HepG2 (cell line): ENCODE results near the gene RBBP5. TPM values are rescaled to one million over a fixed set of nuclear protein-coding genes. Genes with fewer than 3 reads are reported as not detected.

ENCODE experiments used
- ATAC-seq: fragments of 200-7000 bp; cut with Tn5 transposase; 3 replicates; pipeline ENCODE4 v1.9.1; 2020; ENCODE audit warnings: mild to moderate bottlenecking, moderate library complexity
- BruUV-seq: library from RNA; stranded (reverse); fragments of 400-500 nt; replicated peaks from 2 replicates; lab custom pipeline; 2021; lab: Mats Ljungman, UMichigan
- CTCF ChIA-PET: fragments of 300-600 bp; formaldehyde crosslinking; extraction: SDS; loops from one replicate; lab custom pipeline; 2021; ENCODE audit warnings: low total read pairs, inconsistent platforms, low intra/inter-chr PET ratio; lab: Yijun Ruan, JAX
- POLR2A ChIA-PET: fragments of 350-600 bp; sonication (Branson Sonifier 250); formaldehyde crosslinking; loops from one replicate; lab custom pipeline; 2020; ENCODE audit warnings: antibody characterized with exemption, inconsistent platforms; lab: Yijun Ruan, JAX
- DNase-seq: peaks from one replicate; pipeline ENCODE4 v3.0.0-alpha.2; 2015; ENCODE audit warnings: low spot score
- FAIRE-seq: peaks from 3 replicates; lab custom pipeline; 2011; peaks lifted over from hg19 to GRCh38; lab: Jason Lieb, UNC
- H2AFZ ChIP-seq: one replicate; pipeline ENCODE4 v1.6.1; 2011; ENCODE audit warnings: low read length, inconsistent platforms
- H3K27ac ChIP-seq: fragments of 300-600 bp; 3 replicates; pipeline ENCODE4 v1.8.0; 2011; ENCODE audit warnings: mixed run types, mild to moderate bottlenecking, mixed read lengths, low read length, inconsistent platforms; ENCODE audit not compliant: insufficient read depth; ENCODE audit errors: extremely low read length
- H3K27me3 ChIP-seq, 2 experiments: fragments of 200-600 bp in 1 of 2; 2 replicates in 1 of 2; 3 replicates in 1 of 2; pipeline versions ENCODE4 v1.6.0 to v1.8.0; 2011; ENCODE audit warnings: low read length in 2 of 2, mild to moderate bottlenecking in 2 of 2, moderate library complexity in 2 of 2, inconsistent platforms in 1 of 2; ENCODE audit not compliant: insufficient read depth in 2 of 2, control insufficient read depth in 1 of 2
- H3K36me3 ChIP-seq, 2 experiments: fragments of 200-600 bp in 1 of 2; replicated peaks in 1 of 2; 2 replicates in 1 of 2; 3 replicates in 1 of 2; pipeline versions ENCODE4 v1.5.1 to v1.8.0; 2011; ENCODE audit warnings: low read length in 2 of 2, inconsistent platforms in 1 of 2; ENCODE audit not compliant: insufficient read depth in 2 of 2, control insufficient read depth in 1 of 2
- H3K4me1 ChIP-seq: 2 replicates; pipeline ENCODE4 v1.5.1; 2012; ENCODE audit warnings: low read length, inconsistent platforms; ENCODE audit not compliant: insufficient read depth
- H3K4me2 ChIP-seq: 2 replicates; pipeline ENCODE4 v1.6.0; 2011; ENCODE audit warnings: low read depth, low read length, inconsistent platforms
- H3K4me3 ChIP-seq, 3 experiments: fragments of 200-600 bp in 1 of 3; sonication (generic), shearing (Covaris generic) in 1 of 3; replicated peaks in 1 of 3; 2 replicates each; pipeline ENCODE4 v1.5.1; 2011 to 2016; ENCODE audit warnings: low read length in 3 of 3, inconsistent platforms in 2 of 3, low read depth in 2 of 3, mild to moderate bottlenecking in 2 of 3, control low read depth in 1 of 3, mixed read lengths in 1 of 3; ENCODE audit not compliant: insufficient read depth in 1 of 3
- H3K79me2 ChIP-seq: one replicate; pipeline ENCODE4 v1.6.1; 2011; ENCODE audit warnings: low read length, inconsistent platforms; ENCODE audit not compliant: insufficient read depth
- H3K9ac ChIP-seq: 2 replicates; pipeline ENCODE4 v1.6.0; 2011; ENCODE audit warnings: mild to moderate bottlenecking, low read depth, low read length, inconsistent platforms; ENCODE audit not compliant: insufficient read depth
- H3K9me3 ChIP-seq: 2 replicates; pipeline ENCODE4 v1.5.1; 2012; ENCODE audit warnings: mild to moderate bottlenecking, low read length
- H4K20me1 ChIP-seq: 2 replicates; pipeline ENCODE4 v1.6.0; 2011; ENCODE audit warnings: inconsistent platforms, mild to moderate bottlenecking, low read length, moderate library complexity; ENCODE audit not compliant: insufficient read depth
- CEBPB ChIP-seq: IDR thresholded peaks from 2 replicates; pipeline ENCODE4 v1.6.1; 2011; ENCODE audit warnings: low read depth, low read length, improper control_type of control experiment, borderline replicate concordance
- GPN1 ChIP-seq: sonication (generic); formaldehyde crosslinking; IDR thresholded peaks from 2 replicates; pipeline ENCODE4 v1.5.1; 2020; ENCODE audit warnings: missing genetic modification reagents, borderline replicate concordance
- KAT2B ChIP-seq: fragments of 150-350 bp; IDR thresholded peaks from 2 replicates; pipeline ENCODE4 v1.6.1; 2014; ENCODE audit warnings: low read depth, low read length, borderline replicate concordance
- PHF5A ChIP-seq: IDR thresholded peaks from one replicate; pipeline ENCODE4 v1.6.1; 2018; ENCODE audit warnings: low read depth, missing genetic modification reagents; ENCODE audit not compliant: unreplicated experiment
- PITX1 ChIP-seq: sonication (generic); formaldehyde crosslinking; IDR thresholded peaks from 2 replicates; pipeline ENCODE4 v1.5.1; 2020; ENCODE audit warnings: mild to moderate bottlenecking, missing genetic modification reagents
- RNF2 ChIP-seq: fragments of 450-650 bp; conservative IDR thresholded peaks from 2 replicates; pipeline ENCODE4 v1.6.1; 2016; ENCODE audit warnings: low read depth
- SALL2 ChIP-seq: sonication (generic); formaldehyde crosslinking; IDR thresholded peaks from 2 replicates; pipeline ENCODE4 v1.8.1; 2023; ENCODE audit warnings: mild to moderate bottlenecking, missing genetic modification reagents, inconsistent platforms
- SOX5 ChIP-seq: IDR thresholded peaks from 2 replicates; pipeline ENCODE4 v1.6.1; 2016; ENCODE audit warnings: borderline replicate concordance
- SRSF4 ChIP-seq: fragments of 200-400 bp; formaldehyde crosslinking; IDR thresholded peaks from one replicate; pipeline ENCODE4 v1.6.1; 2018; ENCODE audit warnings: mild to moderate bottlenecking, low read depth, low read length, moderate library complexity; ENCODE audit not compliant: poor library complexity, severe bottlenecking
- ZMYM2 ChIP-seq: sonication (generic); formaldehyde crosslinking; IDR thresholded peaks from 2 replicates; pipeline ENCODE4 v1.8.0; 2022; ENCODE audit warnings: mild to moderate bottlenecking, missing genetic modification reagents
- ZNF570 ChIP-seq: sonication (generic); formaldehyde crosslinking; IDR thresholded peaks from 2 replicates; pipeline ENCODE4 v1.4.0; 2020; ENCODE audit warnings: mild to moderate bottlenecking, missing genetic modification reagents, borderline replicate concordance
- WGBS: methylation state at CpG from one replicate; pipeline ENCODE4 v1.1.6; 2017; ENCODE audit warnings: low lambda C conversion rate; 5-methylcytosine and 5-hydroxymethylcytosine counted together
- in situ Hi-C: cut with HindIII; loops from 2 replicates; pipeline ENCODE4 v1.10.0; 2017; ENCODE audit warnings: low pct_unique_long_range_greater_than_20kb; ENCODE audit not compliant: extremely low pct_ligation_motif_present
- intact Hi-C: fragments of 100-400 bp; cut with micrococcal nuclease; formaldehyde crosslinking; loops from one replicate; pipeline ENCODE4 v1.10.0; 2022; ENCODE audit not compliant: unreplicated experiment
- polyA plus RNA-seq, 8 experiments: library from polyadenylated mRNA; depleted of rRNA in 3 of 8; stranded (reverse) in 7 of 8; unstranded in 1 of 8; fragments of >200 nt; fragmentation: Illumina TruSeq in 4 of 8; extraction: Trizol in 4 of 8; gene quantifications; 2 replicates each; pipeline versions ENCODE4 v1.2.1 to v1.2.3, GENCODE V29; 2011 to 2016; ENCODE audit warnings: low read depth in 4 of 8, missing spikeins in 1 of 8, mixed read lengths in 1 of 8; ENCODE audit not compliant: insufficient read depth in 1 of 8
- total RNA-seq, 5 experiments: library from RNA; depleted of rRNA; stranded (reverse); fragments of >200 nt; fragmentation: Illumina TruSeq; extraction: Trizol; gene quantifications; 2 replicates each; pipeline ENCODE4 v1.2.3, GENCODE V29; 2016; ENCODE audit warnings: low read depth in 1 of 5
- TF ChIP-seq, protein P1 (sequence below): sonication (generic); formaldehyde crosslinking; IDR thresholded peaks from 2 replicates; pipeline ENCODE4 v1.4.0; 2020; ENCODE audit warnings: missing genetic modification reagents
- TF ChIP-seq, protein P2 (sequence below): sonication (generic); formaldehyde crosslinking; IDR thresholded peaks from 2 replicates; pipeline ENCODE4 v1.4.0; 2020; ENCODE audit warnings: missing genetic modification reagents, mild to moderate bottlenecking, borderline replicate concordance
- TF ChIP-seq, protein P3 (sequence below): sonication (generic); formaldehyde crosslinking; IDR thresholded peaks from 2 replicates; pipeline ENCODE4 v1.8.1; 2023; ENCODE audit warnings: mild to moderate bottlenecking, inconsistent platforms, moderate library complexity, missing genetic modification reagents, borderline replicate concordance
- TF ChIP-seq, protein P4 (sequence below): sonication (generic); formaldehyde crosslinking; IDR thresholded peaks from 2 replicates; pipeline ENCODE4 v1.4.0; 2020; ENCODE audit warnings: mild to moderate bottlenecking, missing genetic modification reagents

Gene RBBP5
- total and polyA plus RNA-seq, 2 of the 13 experiments (the other 11 are each of a cell fraction or from before 2014, with no cell fraction given): 6.6 to 17.1 TPM

DNA sequence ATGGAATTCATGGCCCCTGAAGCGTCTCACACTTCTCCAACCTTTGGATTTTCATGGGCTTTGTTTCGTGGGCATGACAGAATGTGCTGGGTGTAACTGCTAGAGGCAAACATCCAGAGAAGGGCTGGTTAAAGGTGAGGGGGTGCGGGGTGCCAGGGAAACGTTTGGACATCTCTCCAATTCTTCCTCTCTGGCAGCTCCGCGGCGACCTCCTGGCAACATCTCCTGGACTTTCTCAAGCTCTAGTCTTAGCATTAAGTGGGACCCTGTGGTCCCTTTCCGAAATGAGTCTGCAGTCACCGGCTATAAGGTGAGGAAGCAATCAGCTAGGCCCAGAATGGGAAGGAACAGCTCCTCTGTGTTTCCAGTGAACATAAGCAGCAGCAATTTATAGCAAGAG lies 49.5 kb downstream of the RBBP5 start (continued):
- TF ChIP-seq, protein P1, sequence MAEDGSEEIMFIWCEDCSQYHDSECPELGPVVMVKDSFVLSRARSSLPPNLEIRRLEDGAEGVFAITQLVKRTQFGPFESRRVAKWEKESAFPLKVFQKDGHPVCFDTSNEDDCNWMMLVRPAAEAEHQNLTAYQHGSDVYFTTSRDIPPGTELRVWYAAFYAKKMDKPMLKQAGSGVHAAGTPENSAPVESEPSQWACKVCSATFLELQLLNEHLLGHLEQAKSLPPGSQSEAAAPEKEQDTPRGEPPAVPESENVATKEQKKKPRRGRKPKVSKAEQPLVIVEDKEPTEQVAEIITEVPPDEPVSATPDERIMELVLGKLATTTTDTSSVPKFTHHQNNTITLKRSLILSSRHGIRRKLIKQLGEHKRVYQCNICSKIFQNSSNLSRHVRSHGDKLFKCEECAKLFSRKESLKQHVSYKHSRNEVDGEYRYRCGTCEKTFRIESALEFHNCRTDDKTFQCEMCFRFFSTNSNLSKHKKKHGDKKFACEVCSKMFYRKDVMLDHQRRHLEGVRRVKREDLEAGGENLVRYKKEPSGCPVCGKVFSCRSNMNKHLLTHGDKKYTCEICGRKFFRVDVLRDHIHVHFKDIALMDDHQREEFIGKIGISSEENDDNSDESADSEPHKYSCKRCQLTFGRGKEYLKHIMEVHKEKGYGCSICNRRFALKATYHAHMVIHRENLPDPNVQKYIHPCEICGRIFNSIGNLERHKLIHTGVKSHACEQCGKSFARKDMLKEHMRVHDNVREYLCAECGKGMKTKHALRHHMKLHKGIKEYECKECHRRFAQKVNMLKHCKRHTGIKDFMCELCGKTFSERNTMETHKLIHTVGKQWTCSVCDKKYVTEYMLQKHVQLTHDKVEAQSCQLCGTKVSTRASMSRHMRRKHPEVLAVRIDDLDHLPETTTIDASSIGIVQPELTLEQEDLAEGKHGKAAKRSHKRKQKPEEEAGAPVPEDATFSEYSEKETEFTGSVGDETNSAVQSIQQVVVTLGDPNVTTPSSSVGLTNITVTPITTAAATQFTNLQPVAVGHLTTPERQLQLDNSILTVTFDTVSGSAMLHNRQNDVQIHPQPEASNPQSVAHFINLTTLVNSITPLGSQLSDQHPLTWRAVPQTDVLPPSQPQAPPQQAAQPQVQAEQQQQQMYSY (CRISPR knock-in tag): no peak
- TF ChIP-seq ZMYM2 (CRISPR knock-in tag) (no peak), ZNF570 (CRISPR knock-in tag) (no peak)

DNA sequence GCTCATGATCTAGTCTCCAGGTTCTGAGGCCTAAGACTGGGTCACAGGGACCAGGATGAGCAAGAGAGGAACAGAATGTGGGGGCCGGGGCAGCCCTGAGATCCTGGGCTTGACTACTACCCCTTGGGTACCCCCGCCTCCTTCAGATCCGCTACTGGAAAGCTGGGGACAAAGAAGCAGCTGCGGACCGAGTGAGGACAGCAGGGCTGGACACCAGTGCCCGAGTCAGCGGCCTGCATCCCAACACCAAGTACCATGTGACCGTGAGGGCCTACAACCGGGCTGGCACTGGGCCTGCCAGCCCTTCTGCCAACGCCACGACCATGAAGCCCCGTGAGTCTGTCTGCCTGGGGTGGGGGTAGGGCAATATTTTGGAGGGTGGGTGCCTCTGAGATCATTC lies 50.0 kb downstream of the RBBP5 start:
- Histone ChIP-seq H3K36me3 (no peaks in the 10 kb centered on the region), H2AFZ (no peak overlapping the region), H3K27me3 (peaks cover 0 to 25% of the 10 kb centered on the region in 2 experiments; a peak in 3 of 5 replicates), H3K4me3 (no peak overlapping the region), H4K20me1 (no peaks in the 10 kb centered on the region), H3K79me2 (no peaks in the 10 kb centered on the region), H3K4me1 (no peaks in the 10 kb centered on the region), H3K4me2 (no peak overlapping the region), H3K27ac (no peak overlapping the region), H3K9ac (no peak overlapping the region), H3K9me3 (no peaks in the 10 kb centered on the region)
- no peak for FAIRE-seq
- CTCF ChIA-PET: no interaction called here
- BruUV-seq: no TSS peak
- DNase-seq: no peak
- WGBS: 18% methylated on average over 2 of the region's 12 CpGs
- no peak for ATAC-seq
- POLR2A ChIA-PET: no interaction called here
- intact Hi-C loops: no loop called here
- in situ Hi-C loops: no loop called here
- TF ChIP-seq CEBPB (no peak), SRSF4 (no peak), SOX5 (CRISPR knock-in tag) (no peak), KAT2B (no peak), PHF5A (CRISPR knock-in tag) (no peak), RNF2 (no peak), SALL2 (CRISPR knock-in tag) (no peak), PITX1 (no peak), GPN1 (CRISPR knock-in tag) (no peak)
- TF ChIP-seq, protein P2, sequence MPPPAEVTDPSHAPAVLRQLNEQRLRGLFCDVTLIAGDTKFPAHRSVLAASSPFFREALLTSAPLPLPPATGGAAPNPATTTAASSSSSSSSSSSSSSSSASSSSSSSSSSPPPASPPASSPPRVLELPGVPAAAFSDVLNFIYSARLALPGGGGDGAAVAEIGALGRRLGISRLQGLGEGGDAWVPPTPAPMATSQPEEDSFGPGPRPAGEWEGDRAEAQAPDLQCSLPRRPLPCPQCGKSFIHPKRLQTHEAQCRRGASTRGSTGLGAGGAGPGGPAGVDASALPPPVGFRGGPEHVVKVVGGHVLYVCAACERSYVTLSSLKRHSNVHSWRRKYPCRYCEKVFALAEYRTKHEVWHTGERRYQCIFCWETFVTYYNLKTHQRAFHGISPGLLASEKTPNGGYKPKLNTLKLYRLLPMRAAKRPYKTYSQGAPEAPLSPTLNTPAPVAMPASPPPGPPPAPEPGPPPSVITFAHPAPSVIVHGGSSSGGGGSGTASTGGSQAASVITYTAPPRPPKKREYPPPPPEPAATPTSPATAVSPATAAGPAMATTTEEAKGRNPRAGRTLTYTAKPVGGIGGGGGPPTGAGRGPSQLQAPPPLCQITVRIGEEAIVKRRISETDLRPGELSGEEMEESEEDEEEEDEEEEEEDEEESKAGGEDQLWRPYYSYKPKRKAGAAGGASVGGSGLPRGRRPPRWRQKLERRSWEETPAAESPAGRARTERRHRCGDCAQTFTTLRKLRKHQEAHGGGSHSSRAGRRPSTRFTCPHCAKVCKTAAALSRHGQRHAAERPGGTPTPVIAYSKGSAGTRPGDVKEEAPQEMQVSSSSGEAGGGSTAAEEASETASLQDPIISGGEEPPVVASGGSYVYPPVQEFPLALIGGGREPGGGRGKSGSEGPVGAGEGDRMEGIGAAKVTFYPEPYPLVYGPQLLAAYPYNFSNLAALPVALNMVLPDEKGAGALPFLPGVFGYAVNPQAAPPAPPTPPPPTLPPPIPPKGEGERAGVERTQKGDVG: no peak
- TF ChIP-seq, protein P3, sequence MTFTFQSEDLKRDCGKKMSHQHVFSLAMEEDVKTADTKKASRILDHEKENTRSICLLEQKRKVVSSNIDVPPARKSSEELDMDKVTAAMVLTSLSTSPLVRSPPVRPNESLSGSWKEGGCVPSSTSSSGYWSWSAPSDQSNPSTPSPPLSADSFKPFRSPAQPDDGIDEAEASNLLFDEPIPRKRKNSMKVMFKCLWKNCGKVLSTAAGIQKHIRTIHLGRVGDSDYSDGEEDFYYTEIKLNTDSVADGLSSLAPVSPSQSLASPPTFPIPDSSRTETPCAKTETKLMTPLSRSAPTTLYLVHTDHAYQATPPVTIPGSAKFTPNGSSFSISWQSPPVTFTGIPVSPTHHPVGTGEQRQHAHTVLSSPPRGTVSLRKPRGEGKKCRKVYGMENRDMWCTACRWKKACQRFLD: no peak
- TF ChIP-seq, protein P4, sequence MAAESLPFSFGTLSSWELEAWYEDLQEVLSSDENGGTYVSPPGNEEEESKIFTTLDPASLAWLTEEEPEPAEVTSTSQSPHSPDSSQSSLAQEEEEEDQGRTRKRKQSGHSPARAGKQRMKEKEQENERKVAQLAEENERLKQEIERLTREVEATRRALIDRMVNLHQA (CRISPR knock-in tag): no peak
